Stimulated activated CD8-positive, alpha-beta memory T cell treated with anti-CD3 and anti-CD28 coated beads, Interleukin-12 subunit alpha, Interleukin-12 subunit beta, amount 100 ng/mL, for 24 hours (primary cell): Measurements from ENCODE around the gene ALG12.
A peak's percentile ranks its signal among the peaks of the same experiment; 100 is the strongest.
"Not testable (repeated sequence)": the region's sequence is repeated elsewhere in the genome, so short reads cannot be mapped to it uniquely, and the experiment has no call there.

Experiments
- DNase-seq: peaks from one replicate; pipeline ENCODE4 v3.0.0-alpha.2; 2020; ENCODE audit errors: extremely low read depth

ALG12 gene

DNA sequence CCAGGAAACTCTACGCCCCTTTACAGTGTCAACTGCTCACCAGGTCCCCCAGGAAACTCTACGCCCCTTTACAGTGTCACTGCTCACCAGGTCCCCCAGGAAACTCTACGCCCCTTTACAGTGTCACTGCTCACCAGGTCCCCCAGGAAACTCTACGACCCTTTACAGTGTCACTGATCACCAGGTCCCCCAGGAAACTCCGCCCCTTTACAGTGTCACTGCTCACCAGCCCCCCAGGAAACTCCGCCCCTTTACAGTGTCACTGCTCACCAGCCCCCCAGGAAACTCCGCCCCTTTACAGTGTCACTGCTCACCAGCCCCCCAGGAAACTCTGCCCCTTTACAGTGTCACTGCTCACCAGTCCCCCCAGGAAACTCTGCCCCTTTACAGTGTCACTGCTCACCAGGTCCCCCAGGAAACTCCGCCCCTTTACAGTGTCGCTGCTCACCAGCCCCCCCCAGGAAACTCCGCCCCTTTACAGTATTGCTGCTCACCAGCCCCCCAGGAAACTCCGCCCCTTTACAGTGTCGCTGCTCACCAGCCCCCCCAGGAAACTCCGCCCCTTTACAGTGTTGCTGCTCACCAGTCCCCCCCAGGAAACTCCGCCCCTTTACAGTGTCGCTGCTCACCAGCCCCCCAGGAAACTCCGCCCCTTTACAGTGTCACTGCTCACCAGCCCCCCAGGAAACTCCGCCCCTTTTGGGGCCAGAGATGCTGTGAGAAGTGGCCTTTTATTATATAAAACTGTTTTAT is 27.0 kb upstream of the ALG12 start:
- DNase-seq: not testable (repeated sequence)

DNA sequence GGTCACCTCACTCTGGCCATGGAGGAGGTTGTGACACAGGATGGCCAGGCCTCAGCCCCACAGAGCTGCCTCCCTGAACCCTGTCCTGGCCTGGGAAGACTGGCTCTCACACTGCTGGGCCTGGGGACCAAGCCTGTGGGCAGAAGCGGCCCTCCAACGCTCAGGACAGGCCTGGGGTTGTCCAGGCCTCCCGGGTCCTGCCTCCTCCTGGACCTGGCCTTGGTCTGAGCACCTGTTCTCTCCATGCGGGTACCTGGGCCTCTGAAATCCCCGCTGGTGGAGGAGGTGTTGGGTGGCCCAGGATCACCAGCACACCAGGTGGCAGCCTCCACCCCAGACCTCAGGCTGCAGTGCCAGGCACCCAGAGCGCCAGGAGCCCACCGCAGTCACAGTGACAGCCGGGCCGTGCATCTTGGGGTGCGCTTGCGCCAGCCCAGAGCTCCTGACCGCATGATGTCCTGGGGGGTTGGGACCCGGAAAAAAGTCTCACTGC is 26.2 kb upstream of the ALG12 start:
- DNase-seq: no peak

GRCh38 chr22:49943771-49944398 is 25.6 kb upstream of the ALG12 start:
- DNase-seq: no peak

DNA sequence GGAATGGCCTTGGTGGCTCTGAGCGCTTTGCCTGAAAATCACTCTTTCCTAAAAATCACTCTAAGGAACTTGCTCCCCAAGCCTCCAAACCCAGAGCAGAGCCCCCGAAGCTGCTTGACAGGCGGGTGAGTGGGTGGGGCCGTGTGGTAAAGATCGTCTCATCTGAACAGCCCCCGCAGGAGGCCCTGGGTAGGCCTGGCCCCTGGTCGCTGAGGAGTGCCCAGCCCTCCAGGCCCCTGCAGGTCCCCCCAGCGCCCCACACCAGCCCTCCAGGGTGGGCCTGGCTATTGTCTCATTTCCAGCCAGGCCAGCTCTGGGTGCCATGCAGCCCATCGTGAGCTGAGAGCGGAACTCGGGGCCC is 25.1 kb upstream of the ALG12 start:
- DNase-seq: no peak

- no peak for DNase-seq
Measured at GRCh38 chr22:49942565-49943404, 24.5 kb upstream of the ALG12 start.

- DNase-seq: no peak
Measured at GRCh38 chr22:49941507-49942316, 23.5 kb upstream of the ALG12 start.

DNA sequence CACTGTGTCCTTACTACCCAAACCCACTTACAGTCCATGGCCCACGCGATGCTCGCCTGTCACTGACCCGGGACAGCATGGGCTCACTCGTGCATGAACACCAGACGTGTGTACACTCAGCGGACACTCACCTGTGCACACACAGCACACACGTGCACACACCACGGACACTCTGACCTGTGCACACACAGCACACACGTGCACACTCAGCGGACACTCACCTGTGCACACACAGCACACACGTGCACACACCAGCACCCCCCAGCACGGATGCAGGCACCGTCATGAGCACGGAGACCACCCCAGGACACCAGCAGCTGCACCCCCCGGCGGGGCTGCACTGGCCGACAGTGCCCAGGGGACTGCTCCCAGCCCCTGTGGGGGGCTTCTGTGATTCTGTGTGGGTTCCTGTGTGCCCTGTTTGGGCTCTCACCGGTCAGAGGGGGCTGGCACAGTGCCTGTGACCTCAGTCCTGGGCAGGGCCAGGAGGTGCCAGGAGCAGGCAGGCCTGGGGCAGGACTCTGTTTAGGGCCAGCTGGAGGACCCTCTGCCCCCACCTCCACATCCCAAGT is 20.4 kb upstream of the ALG12 start:
- no peak for DNase-seq

- DNase-seq: no peak
Measured at GRCh38 chr22:49937758-49938564, 19.7 kb upstream of the ALG12 start.

GRCh38 chr22:49936973-49937757 is 18.9 kb upstream of the ALG12 start:
- no peak for DNase-seq

GRCh38 chr22:49936018-49936972 is 18.1 kb upstream of the ALG12 start:
- DNase-seq: peak; percentile 93

- no peak for DNase-seq
Measured at GRCh38 chr22:49935561-49935960, 17.3 kb upstream of the ALG12 start.

- DNase-seq: peak; percentile 77
Measured at GRCh38 chr22:49934891-49935557, 16.8 kb upstream of the ALG12 start.

- DNase-seq: no peak
Measured at GRCh38 chr22:49934160-49934890, 16.1 kb upstream of the ALG12 start.

DNA sequence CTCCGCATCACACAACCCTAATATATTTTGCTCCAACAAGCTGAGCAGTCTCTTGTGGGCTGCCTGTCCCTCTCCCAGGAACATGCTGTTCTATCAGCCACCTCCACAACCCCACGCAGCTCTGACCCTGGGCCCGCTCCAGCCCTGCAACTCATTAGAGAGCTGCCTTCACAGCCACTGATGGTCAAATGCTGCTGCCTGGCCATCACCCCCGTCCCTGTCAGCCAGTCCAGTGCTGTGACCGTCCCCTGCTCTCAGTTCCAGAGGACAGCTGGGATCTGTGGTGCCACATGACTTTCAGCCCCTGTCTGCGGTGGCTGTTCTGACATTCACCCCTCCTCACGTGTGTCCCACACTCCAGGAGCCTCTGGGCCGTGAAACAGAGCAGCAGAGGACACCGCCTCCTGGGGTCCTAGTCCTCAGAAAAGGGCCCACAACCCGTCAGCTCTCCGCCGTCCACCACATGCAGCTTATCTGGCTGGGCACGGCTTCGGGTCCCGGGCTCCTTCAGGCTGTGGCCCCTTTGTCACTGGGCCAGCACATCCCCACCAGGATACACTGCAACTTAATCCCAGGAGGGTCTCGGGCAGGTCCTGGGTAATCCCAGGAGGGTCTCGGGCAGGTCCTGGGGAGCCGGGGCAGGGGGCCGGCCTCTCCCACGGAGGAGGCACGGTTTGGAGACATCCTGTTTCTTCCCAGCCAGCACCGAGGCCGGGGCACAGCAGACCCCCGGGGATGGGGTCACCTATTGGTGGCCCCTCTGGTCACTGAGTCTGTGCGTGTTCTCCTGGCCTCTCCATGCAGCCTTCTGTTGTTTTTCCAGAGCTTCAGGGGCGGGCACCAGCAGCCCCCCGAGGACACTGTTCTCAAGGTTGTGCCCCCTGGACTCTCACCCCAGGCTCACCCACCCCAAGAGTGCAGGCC is 15.3 kb upstream of the ALG12 start:
- DNase-seq: no peak

- no peak for DNase-seq
Measured at GRCh38 chr22:49930596-49931412, 12.6 kb upstream of the ALG12 start.
